WTC11 (cell line): Measurements from ENCODE around the gene MID1IP1. TPM values are rescaled to one million over a fixed set of nuclear protein-coding genes. Genes with fewer than 3 reads are reported as not detected.

Experiments
- ATAC-seq: fragments of 200-7000 bp; cut with Tn5 transposase; 2 replicates; pipeline ENCODE4 v1.10.0; 2021; ENCODE audit warnings: mild to moderate bottlenecking, moderate library complexity
- CTCF ChIA-PET: fragments of 300-600 bp; sonication (Branson Sonifier 250); formaldehyde crosslinking; loops from one replicate; lab custom pipeline; 2021; ENCODE audit warnings: antibody characterized with exemption; lab: Charles Lee
- POLR2A ChIA-PET: fragments of 350-600 bp; sonication (Branson Sonifier 250); formaldehyde crosslinking; loops from one replicate; lab custom pipeline; 2021; ENCODE audit warnings: antibody characterized with exemption; lab: Charles Lee
- DNase-seq: peaks from one replicate; pipeline ENCODE4 v3.0.0; 2021; ENCODE audit warnings: low spot score
- H3K27ac Mint-ChIP-seq: 2 replicates; pipeline ENCODE4 v1.8.0; 2021; ENCODE audit warnings: mixed read lengths
- H3K27me3 Mint-ChIP-seq: 2 replicates; pipeline ENCODE4 v1.8.0; 2021; ENCODE audit warnings: low read depth, mild to moderate bottlenecking, moderate library complexity, mixed read lengths
- H3K36me3 Mint-ChIP-seq: 2 replicates; pipeline ENCODE4 v1.8.0; 2021; ENCODE audit warnings: mixed read lengths
- H3K4me1 Mint-ChIP-seq: 2 replicates; pipeline ENCODE4 v1.8.0; 2022; ENCODE audit warnings: mixed read lengths
- H3K4me3 Mint-ChIP-seq: 2 replicates; pipeline ENCODE4 v1.8.0; 2021; ENCODE audit warnings: mild to moderate bottlenecking, moderate library complexity, mixed read lengths
- H3K9me3 Mint-ChIP-seq: 2 replicates; pipeline ENCODE4 v1.8.0; 2021; ENCODE audit warnings: mixed read lengths
- ATF1 ChIP-seq: sonication (generic); formaldehyde crosslinking; IDR thresholded peaks from 2 replicates; pipeline ENCODE4 v1.8.1; 2023; ENCODE audit warnings: mild to moderate bottlenecking, moderate library complexity, missing genetic modification reagents
- CREB1 ChIP-seq: sonication (generic); formaldehyde crosslinking; IDR thresholded peaks from 2 replicates; pipeline ENCODE4 v1.8.0; 2023; ENCODE audit warnings: mild to moderate bottlenecking, missing genetic modification reagents
- EMX1 ChIP-seq: fragments of 250-450 bp; sonication (Bioruptor Pico); IDR thresholded peaks from 2 replicates; pipeline ENCODE4 v1.8.0; 2021; ENCODE audit warnings: mild to moderate bottlenecking
- GABPB1 ChIP-seq: sonication (generic); formaldehyde crosslinking; IDR thresholded peaks from 2 replicates; pipeline ENCODE4 v1.8.1; 2023; ENCODE audit warnings: mild to moderate bottlenecking, missing genetic modification reagents
- MLX ChIP-seq: sonication (generic); formaldehyde crosslinking; IDR thresholded peaks from 2 replicates; pipeline ENCODE4 v1.8.1; 2023; ENCODE audit warnings: mild to moderate bottlenecking, missing genetic modification reagents, moderate library complexity
- NFATC4 ChIP-seq: fragments of 250-450 bp; sonication (Bioruptor Pico); IDR thresholded peaks from 2 replicates; pipeline ENCODE4 v1.9.0; 2021; ENCODE audit warnings: mild to moderate bottlenecking
- OVOL2 ChIP-seq: fragments of 250-450 bp; sonication (Bioruptor Pico); IDR thresholded peaks from 2 replicates; pipeline ENCODE4 v1.9.0; 2021; ENCODE audit warnings: mild to moderate bottlenecking, borderline replicate concordance
- RELA ChIP-seq: sonication (generic); formaldehyde crosslinking; IDR thresholded peaks from 2 replicates; pipeline ENCODE4 v1.8.1; 2022; ENCODE audit warnings: missing genetic modification reagents, mild to moderate bottlenecking, borderline replicate concordance
- RORB ChIP-seq: fragments of 250-450 bp; sonication (Bioruptor Pico); IDR thresholded peaks from 2 replicates; pipeline ENCODE4 v1.9.0; 2021; ENCODE audit warnings: mild to moderate bottlenecking
- STAT6 ChIP-seq: sonication (generic); formaldehyde crosslinking; conservative IDR thresholded peaks from 2 replicates; pipeline ENCODE4 v1.8.1; 2023; ENCODE audit warnings: mild to moderate bottlenecking, low read depth, missing genetic modification reagents, moderate library complexity
- TEAD1 ChIP-seq: sonication (generic); formaldehyde crosslinking; IDR thresholded peaks from 2 replicates; pipeline ENCODE4 v1.8.0; 2022; ENCODE audit warnings: mild to moderate bottlenecking, missing genetic modification reagents
- TEAD4 ChIP-seq: sonication (generic); formaldehyde crosslinking; IDR thresholded peaks from 2 replicates; pipeline ENCODE4 v1.8.0; 2022; ENCODE audit warnings: mild to moderate bottlenecking, missing genetic modification reagents
- ZNF121 ChIP-seq: sonication (generic); formaldehyde crosslinking; IDR thresholded peaks from 2 replicates; pipeline ENCODE4 v1.8.0; 2023; ENCODE audit warnings: missing genetic modification reagents
- ZNF416 ChIP-seq: fragments of 250-450 bp; sonication (Bioruptor Pico); IDR thresholded peaks from 2 replicates; pipeline ENCODE4 v1.9.0; 2021; ENCODE audit warnings: mild to moderate bottlenecking, inconsistent platforms
- ZNF423 ChIP-seq: fragments of 250-450 bp; sonication (Bioruptor Pico); IDR thresholded peaks from 2 replicates; pipeline ENCODE4 v2.1.2; 2022; ENCODE audit warnings: mild to moderate bottlenecking, moderate library complexity
- ZNF425 ChIP-seq: fragments of 250-450 bp; sonication (Bioruptor Pico); conservative IDR thresholded peaks from 2 replicates; pipeline ENCODE4 v1.9.0; 2021; ENCODE audit warnings: mild to moderate bottlenecking
- ZNF671 ChIP-seq: fragments of 250-450 bp; sonication (Bioruptor Pico); IDR thresholded peaks from 2 replicates; pipeline ENCODE4 v1.8.0; 2021; ENCODE audit warnings: mild to moderate bottlenecking
- total RNA-seq: library from RNA; stranded (reverse); gene quantifications from 3 replicates; pipeline ENCODE4 v1.2.3, GENCODE V29; 2021
- TF ChIP-seq, protein P1 (sequence below): sonication (generic); formaldehyde crosslinking; IDR thresholded peaks from 2 replicates; pipeline ENCODE4 v1.8.1; 2023; ENCODE audit warnings: mild to moderate bottlenecking, missing genetic modification reagents, borderline replicate concordance
- TF ChIP-seq, protein P2 (sequence below): fragments of 250-450 bp; sonication (Bioruptor Pico); IDR thresholded peaks from 2 replicates; pipeline ENCODE4 v1.8.0; 2021; ENCODE audit warnings: mild to moderate bottlenecking

MID1IP1 gene
- total RNA-seq, 1 experiment from 2014 or later: 118 TPM

DNA sequence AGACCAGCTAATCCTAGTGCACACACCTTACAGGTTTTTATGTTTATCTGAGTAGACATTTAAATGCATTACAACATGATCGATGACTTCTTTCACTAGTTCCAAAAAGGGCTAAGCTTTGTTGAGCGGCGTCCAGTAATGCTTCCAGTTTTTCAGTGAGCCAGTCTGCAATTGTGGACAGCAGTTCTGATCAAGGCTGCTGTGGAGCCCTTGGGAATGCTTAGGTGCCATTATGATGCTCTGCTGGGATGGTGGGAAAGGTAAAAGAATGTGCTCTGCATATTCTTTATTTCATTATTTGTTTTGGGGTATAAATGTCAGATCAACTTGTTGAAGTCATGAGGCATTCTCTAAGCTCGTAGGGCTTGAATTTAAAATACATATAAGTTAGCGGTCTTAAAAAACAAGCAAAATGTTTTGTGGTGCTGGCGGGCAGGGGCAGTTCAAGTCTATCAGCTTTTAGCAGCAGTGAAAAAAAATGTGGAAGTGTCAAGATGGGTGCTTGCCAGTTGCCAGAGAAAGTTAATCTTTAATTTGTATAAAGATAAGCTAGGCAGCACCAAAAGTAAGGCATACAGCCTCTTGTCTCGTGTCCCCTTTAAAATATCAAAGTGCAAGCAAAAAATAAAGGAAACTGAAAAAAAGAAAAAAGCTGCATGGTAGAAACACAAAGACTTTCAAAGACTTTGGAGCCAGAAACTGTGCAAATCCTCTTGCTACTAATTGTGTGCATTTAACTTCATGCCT is 5.8 kb downstream of the MID1IP1 start:
- H3K4me3 Mint-ChIP-seq: peak overlapping the region; percentile 98
- H3K36me3 Mint-ChIP-seq: peaks cover 28% of the 10 kb centered on the region
- TF ChIP-seq NFATC4 (CRISPR knock-in tag) (no peak), MLX (CRISPR knock-in tag) (no peak), ZNF416 (CRISPR knock-in tag) (0 out of 2 replicates have a peak, but pooled peaks have one; percentile 33), GABPB1 (CRISPR knock-in tag) (no peak), ZNF423 (CRISPR knock-in tag) (no peak), TEAD1 (CRISPR knock-in tag) (no peak), RELA (CRISPR knock-in tag) (no peak), ZNF425 (CRISPR knock-in tag) (0 out of 2 replicates have a peak, but pooled peaks have one; percentile 48), CREB1 (CRISPR knock-in tag) (no peak), ZNF671 (CRISPR knock-in tag) (no peak), EMX1 (CRISPR knock-in tag) (peak; percentile 88; the same call in 1 of the 2 replicates)
- TF ChIP-seq, protein P1, sequence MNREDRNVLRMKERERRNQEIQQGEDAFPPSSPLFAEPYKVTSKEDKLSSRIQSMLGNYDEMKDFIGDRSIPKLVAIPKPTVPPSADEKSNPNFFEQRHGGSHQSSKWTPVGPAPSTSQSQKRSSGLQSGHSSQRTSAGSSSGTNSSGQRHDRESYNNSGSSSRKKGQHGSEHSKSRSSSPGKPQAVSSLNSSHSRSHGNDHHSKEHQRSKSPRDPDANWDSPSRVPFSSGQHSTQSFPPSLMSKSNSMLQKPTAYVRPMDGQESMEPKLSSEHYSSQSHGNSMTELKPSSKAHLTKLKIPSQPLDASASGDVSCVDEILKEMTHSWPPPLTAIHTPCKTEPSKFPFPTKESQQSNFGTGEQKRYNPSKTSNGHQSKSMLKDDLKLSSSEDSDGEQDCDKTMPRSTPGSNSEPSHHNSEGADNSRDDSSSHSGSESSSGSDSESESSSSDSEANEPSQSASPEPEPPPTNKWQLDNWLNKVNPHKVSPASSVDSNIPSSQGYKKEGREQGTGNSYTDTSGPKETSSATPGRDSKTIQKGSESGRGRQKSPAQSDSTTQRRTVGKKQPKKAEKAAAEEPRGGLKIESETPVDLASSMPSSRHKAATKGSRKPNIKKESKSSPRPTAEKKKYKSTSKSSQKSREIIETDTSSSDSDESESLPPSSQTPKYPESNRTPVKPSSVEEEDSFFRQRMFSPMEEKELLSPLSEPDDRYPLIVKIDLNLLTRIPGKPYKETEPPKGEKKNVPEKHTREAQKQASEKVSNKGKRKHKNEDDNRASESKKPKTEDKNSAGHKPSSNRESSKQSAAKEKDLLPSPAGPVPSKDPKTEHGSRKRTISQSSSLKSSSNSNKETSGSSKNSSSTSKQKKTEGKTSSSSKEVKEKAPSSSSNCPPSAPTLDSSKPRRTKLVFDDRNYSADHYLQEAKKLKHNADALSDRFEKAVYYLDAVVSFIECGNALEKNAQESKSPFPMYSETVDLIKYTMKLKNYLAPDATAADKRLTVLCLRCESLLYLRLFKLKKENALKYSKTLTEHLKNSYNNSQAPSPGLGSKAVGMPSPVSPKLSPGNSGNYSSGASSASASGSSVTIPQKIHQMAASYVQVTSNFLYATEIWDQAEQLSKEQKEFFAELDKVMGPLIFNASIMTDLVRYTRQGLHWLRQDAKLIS (CRISPR knock-in tag): no peak
- TF ChIP-seq, protein P2, sequence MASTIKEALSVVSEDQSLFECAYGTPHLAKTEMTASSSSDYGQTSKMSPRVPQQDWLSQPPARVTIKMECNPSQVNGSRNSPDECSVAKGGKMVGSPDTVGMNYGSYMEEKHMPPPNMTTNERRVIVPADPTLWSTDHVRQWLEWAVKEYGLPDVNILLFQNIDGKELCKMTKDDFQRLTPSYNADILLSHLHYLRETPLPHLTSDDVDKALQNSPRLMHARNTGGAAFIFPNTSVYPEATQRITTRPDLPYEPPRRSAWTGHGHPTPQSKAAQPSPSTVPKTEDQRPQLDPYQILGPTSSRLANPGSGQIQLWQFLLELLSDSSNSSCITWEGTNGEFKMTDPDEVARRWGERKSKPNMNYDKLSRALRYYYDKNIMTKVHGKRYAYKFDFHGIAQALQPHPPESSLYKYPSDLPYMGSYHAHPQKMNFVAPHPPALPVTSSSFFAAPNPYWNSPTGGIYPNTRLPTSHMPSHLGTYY (CRISPR knock-in tag): peak; percentile 5; the same call in 1 of the 2 replicates
- TF ChIP-seq, all 79 proteins: peak for 4
- ChIA-PET CTCF (interaction anchor here (1.1 to 1.6 kb wide), 4 partner anchors 113 to 345 kb away, joined by 3 to 7 read pairs (median 3); no protein-coding TSS in a partner anchor), POLR2A (interaction anchor here (1.2 to 5.7 kb wide), 3 partner anchors 63 to 258 kb away, joined by 3 to 41 read pairs (median 3); no protein-coding TSS in a partner anchor)
- no peak for DNase-seq
- no peaks in the 10 kb centered on the region; the same call in 1 of the 2 replicates for H3K9me3 Mint-ChIP-seq
- no peak for ATAC-seq
- H3K27me3 Mint-ChIP-seq: no peaks in the 10 kb centered on the region
- H3K27ac Mint-ChIP-seq: peak overlapping the region; percentile 94
- peaks cover 33% of the 10 kb centered on the region for H3K4me1 Mint-ChIP-seq

- no peak for TF ChIP-seq TEAD4 (CRISPR knock-in tag)
- TF ChIP-seq OVOL2 (CRISPR knock-in tag): no peak
- TF ChIP-seq ATF1: no peak
- no peak for TF ChIP-seq RORB (CRISPR knock-in tag)
- TF ChIP-seq ZNF121 (CRISPR knock-in tag): no peak
- TF ChIP-seq STAT6 (CRISPR knock-in tag): no peak
- no peak for ATAC-seq
- POLR2A ChIA-PET: interaction anchor here (5.7 kb wide), 1 partner anchor 62 kb away, joined by 41 read pairs; no protein-coding TSS in a partner anchor
- no peak for DNase-seq
- Mint-ChIP-seq H3K27ac (peak overlapping the region; percentile 84), H3K36me3 (peaks cover 23% of the 10 kb centered on the region), H3K9me3 (no peaks in the 10 kb centered on the region; the same call in 1 of the 2 replicates), H3K27me3 (no peaks in the 10 kb centered on the region), H3K4me3 (no peak overlapping the region), H3K4me1 (peaks cover 32% of the 10 kb centered on the region)
- CTCF ChIA-PET: interaction anchor here (1.1 to 1.6 kb wide), 3 partner anchors 112 to 344 kb away, joined by 3 to 7 read pairs (median 3); no protein-coding TSS in a partner anchor
Observed at GRCh38 chrX:38807873-38808272, 6.6 kb downstream of the MID1IP1 start.
